ENCODE measurements around the gene MASP2.
"Not testable (repeated sequence)": the region's sequence is repeated elsewhere in the genome, so short reads cannot be mapped to it uniquely, and the experiment has no call there.

Gene MASP2

GRCh38 chr1:11058595-11059154, 11.6 kb upstream of the MASP2 start:
- no peak for DNase-seq (ENCODE audit: low read depth in 3 of 3)

- DNase-seq (ENCODE audit: low read depth in 3 of 3) = no peak
Measured at GRCh38 chr1:11058026-11058425, 11.0 kb upstream of the MASP2 start.

GRCh38 chr1:11057477-11057876, 10.4 kb upstream of the MASP2 start:
- no peak for DNase-seq (ENCODE audit: low read depth in 3 of 3)

GRCh38 chr1:11056504-11056903, 9.5 kb upstream of the MASP2 start:
- DNase-seq (ENCODE audit: low read depth in 3 of 3) = no peak

GRCh38 chr1:11055676-11056075, 8.6 kb upstream of the MASP2 start:
- no peak for DNase-seq (ENCODE audit: low read depth in 3 of 3)

GRCh38 chr1:11054666-11055065, 7.6 kb upstream of the MASP2 start:
- DNase-seq (ENCODE audit: low read depth in 3 of 3) = no peak

- DNase-seq (ENCODE audit: low read depth in 3 of 3) = no peak
Measured at GRCh38 chr1:11054181-11054580, 7.1 kb upstream of the MASP2 start.

GRCh38 chr1:11053758-11054137, 6.7 kb upstream of the MASP2 start:
- DNase-seq (ENCODE audit: low read depth in 3 of 3) = peak in 1 of 3 experiments; percentile 11

- DNase-seq (ENCODE audit: low read depth in 3 of 3) = peak in 1 of 3 experiments; percentile 27
Measured at GRCh38 chr1:11052839-11053757, 6.1 kb upstream of the MASP2 start.

GRCh38 chr1:11051781-11052511, 4.9 kb upstream of the MASP2 start:
- DNase-seq (ENCODE audit: low read depth in 3 of 3) = no peak

GRCh38 chr1:11051121-11051520, 4.1 kb upstream of the MASP2 start:
- DNase-seq (ENCODE audit: low read depth in 3 of 3) = not testable (repeated sequence)

GRCh38 chr1:11046270-11046566, 821 bp downstream of the MASP2 start:
- no peak for DNase-seq (ENCODE audit: low read depth in 3 of 3)

GRCh38 chr1:11045428-11046269, 1.4 kb downstream of the MASP2 start:
- DNase-seq (ENCODE audit: low read depth in 3 of 3) = no peak

GRCh38 chr1:11044849-11045427, 2.1 kb downstream of the MASP2 start:
- no peak for DNase-seq (ENCODE audit: low read depth in 3 of 3)

GRCh38 chr1:11044086-11044848, 2.8 kb downstream of the MASP2 start:
- no peak for DNase-seq (ENCODE audit: low read depth in 3 of 3)

- DNase-seq (ENCODE audit: low read depth in 3 of 3) = no peak
Measured at GRCh38 chr1:11042995-11043874, 3.8 kb downstream of the MASP2 start.

- no peak for DNase-seq (ENCODE audit: low read depth in 3 of 3)
Measured at GRCh38 chr1:11042065-11042464, 5.0 kb downstream of the MASP2 start.

- no peak for DNase-seq (ENCODE audit: low read depth in 3 of 3)
Measured at GRCh38 chr1:11041048-11041447, 6.0 kb downstream of the MASP2 start.

GRCh38 chr1:11040105-11040429, 7.0 kb downstream of the MASP2 start:
- not testable (repeated sequence) for DNase-seq (ENCODE audit: low read depth in 3 of 3)

Data from stimulated activated CD4-positive, alpha-beta T cell treated with anti-CD3 and anti-CD28 coated beads, TNF-alpha, amount 100 ng/mL, for 4 hours (primary cell).